ENCODE measurements around the gene TYMP. TPM values are rescaled to one million over a fixed set of nuclear protein-coding genes. Genes with fewer than 3 reads are reported as not detected.

Gene TYMP
- total and polyA plus RNA-seq, 4 donors, result 6.3 to 22.1 (median 14.6) TPM

DNA sequence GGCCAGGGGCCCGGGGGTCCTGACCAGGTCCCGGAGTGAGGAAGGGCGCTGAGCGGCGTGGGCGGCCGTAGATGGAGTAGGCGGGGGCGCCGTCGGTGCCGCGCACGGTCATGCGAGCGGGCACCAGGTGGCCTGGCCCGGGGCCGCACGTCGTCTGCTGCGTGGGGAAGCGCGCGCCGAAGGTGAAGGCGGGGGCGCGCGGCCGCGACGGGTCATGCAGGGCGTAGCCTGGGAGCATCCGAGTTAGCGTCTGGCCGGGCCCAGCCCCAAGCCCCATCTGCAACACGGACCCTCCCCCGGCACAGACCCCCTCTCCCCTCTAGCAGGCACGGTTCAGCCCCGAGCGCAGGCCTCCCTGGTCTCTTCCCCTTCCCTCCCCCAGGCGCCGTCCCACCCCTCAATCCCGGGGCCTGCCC lies 1.7 kb upstream of the TYMP start:
- Histone ChIP-seq H3K9me3 (ENCODE audit: control insufficient read depth, insufficient read depth, low read length) (no peaks in the 10 kb centered on the region), H3K4me1 (ENCODE audit: control insufficient read depth, insufficient read depth, low read length) (peaks cover 46% of the 10 kb centered on the region), H3K4me3 (ENCODE audit: low read depth, low read length) (peak overlapping the region; percentile 9), H3K36me3 (ENCODE audit: control insufficient read depth, insufficient read depth, low read length) (peaks cover 8% of the 10 kb centered on the region), H3K27me3 (ENCODE audit: control insufficient read depth, insufficient read depth, low read length) (peaks cover 62% of the 10 kb centered on the region), H3K27ac (ENCODE audit: low read depth, low read length) (peak overlapping the region; percentile 33)
- 1% methylated on average over 44 of the region's 44 CpGs for WGBS (ENCODE audit: insufficient coverage)
- peak in 1 of 6 donors; percentile 29 for DNase-seq (ENCODE audit: low read depth in 4 of 6, low spot score in 6 of 6)

- H3K4me3 ChIP-seq (ENCODE audit: low read depth, low read length), result peak overlapping the region; percentile 29
- peaks cover 62% of the 10 kb centered on the region for H3K27me3 ChIP-seq (ENCODE audit: control insufficient read depth, insufficient read depth, low read length)
- WGBS (ENCODE audit: insufficient coverage), result 7% methylated on average over 53 of the region's 53 CpGs
- H3K4me1 ChIP-seq (ENCODE audit: control insufficient read depth, insufficient read depth, low read length), result peaks cover 48% of the 10 kb centered on the region
- DNase-seq (ENCODE audit: low read depth in 4 of 6, low spot score in 6 of 6), result peak in 2 of 6 donors; percentile 46 to 65
- peak overlapping the region; percentile 33 for H3K27ac ChIP-seq (ENCODE audit: low read depth, low read length)
- H3K36me3 ChIP-seq (ENCODE audit: control insufficient read depth, insufficient read depth, low read length), result peaks cover 8% of the 10 kb centered on the region
- no peaks in the 10 kb centered on the region for H3K9me3 ChIP-seq (ENCODE audit: control insufficient read depth, insufficient read depth, low read length)
Observed at GRCh38 chr22:50530877-50531545, 1.2 kb upstream of the TYMP start.

GRCh38 chr22:50530580-50530876 lies 716 bp upstream of the TYMP start:
- peak overlapping the region; percentile 15 for H3K27ac ChIP-seq (ENCODE audit: low read depth, low read length)
- H3K9me3 ChIP-seq (ENCODE audit: control insufficient read depth, insufficient read depth, low read length), result no peaks in the 10 kb centered on the region
- H3K36me3 ChIP-seq (ENCODE audit: control insufficient read depth, insufficient read depth, low read length), result peaks cover 8% of the 10 kb centered on the region
- 5% methylated on average over 21 of the region's 21 CpGs for WGBS (ENCODE audit: insufficient coverage)
- H3K4me1 ChIP-seq (ENCODE audit: control insufficient read depth, insufficient read depth, low read length), result peaks cover 48% of the 10 kb centered on the region
- H3K4me3 ChIP-seq (ENCODE audit: low read depth, low read length), result peak overlapping the region; percentile 29
- H3K27me3 ChIP-seq (ENCODE audit: control insufficient read depth, insufficient read depth, low read length), result peaks cover 59% of the 10 kb centered on the region
- DNase-seq (ENCODE audit: low read depth in 4 of 6, low spot score in 6 of 6), result no peak

DNA sequence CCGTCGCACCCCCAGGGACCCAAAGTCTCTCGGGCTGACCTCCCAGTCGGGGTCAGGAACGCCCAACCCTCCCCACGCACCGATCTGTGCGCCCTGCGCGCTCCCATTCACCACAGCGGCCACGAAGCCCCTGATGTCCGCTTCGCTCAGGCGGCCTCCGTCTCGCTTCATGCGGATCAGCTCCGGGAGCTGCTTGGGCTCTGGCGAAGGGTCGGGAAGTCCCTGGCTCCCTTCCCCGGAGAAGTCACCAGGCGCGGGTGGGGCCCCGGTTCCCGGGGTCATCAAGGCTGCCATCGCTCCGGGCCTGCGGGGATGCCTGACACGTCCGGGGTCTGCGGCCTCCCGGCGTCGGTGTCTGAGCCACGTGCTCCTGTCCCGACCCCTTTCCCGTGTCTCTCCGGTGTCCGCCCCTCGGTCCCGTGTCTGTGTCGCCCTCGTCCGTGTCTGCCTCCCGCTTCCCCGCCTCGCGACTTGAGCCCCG lies 356 bp downstream of the TYMP start:
- H3K27ac ChIP-seq (ENCODE audit: low read depth, low read length), result no peak overlapping the region
- 8% methylated on average over 50 of the region's 50 CpGs for WGBS (ENCODE audit: insufficient coverage)
- H3K9me3 ChIP-seq (ENCODE audit: control insufficient read depth, insufficient read depth, low read length), result no peaks in the 10 kb centered on the region
- peak in 1 of 6 donors; percentile 29 for DNase-seq (ENCODE audit: low read depth in 4 of 6, low spot score in 6 of 6)
- H3K4me1 ChIP-seq (ENCODE audit: control insufficient read depth, insufficient read depth, low read length), result peaks cover 55% of the 10 kb centered on the region
- peaks cover 56% of the 10 kb centered on the region for H3K27me3 ChIP-seq (ENCODE audit: control insufficient read depth, insufficient read depth, low read length)
- H3K36me3 ChIP-seq (ENCODE audit: control insufficient read depth, insufficient read depth, low read length), result peaks cover 13% of the 10 kb centered on the region
- peak overlapping the region; percentile 9 for H3K4me3 ChIP-seq (ENCODE audit: low read depth, low read length)

DNA sequence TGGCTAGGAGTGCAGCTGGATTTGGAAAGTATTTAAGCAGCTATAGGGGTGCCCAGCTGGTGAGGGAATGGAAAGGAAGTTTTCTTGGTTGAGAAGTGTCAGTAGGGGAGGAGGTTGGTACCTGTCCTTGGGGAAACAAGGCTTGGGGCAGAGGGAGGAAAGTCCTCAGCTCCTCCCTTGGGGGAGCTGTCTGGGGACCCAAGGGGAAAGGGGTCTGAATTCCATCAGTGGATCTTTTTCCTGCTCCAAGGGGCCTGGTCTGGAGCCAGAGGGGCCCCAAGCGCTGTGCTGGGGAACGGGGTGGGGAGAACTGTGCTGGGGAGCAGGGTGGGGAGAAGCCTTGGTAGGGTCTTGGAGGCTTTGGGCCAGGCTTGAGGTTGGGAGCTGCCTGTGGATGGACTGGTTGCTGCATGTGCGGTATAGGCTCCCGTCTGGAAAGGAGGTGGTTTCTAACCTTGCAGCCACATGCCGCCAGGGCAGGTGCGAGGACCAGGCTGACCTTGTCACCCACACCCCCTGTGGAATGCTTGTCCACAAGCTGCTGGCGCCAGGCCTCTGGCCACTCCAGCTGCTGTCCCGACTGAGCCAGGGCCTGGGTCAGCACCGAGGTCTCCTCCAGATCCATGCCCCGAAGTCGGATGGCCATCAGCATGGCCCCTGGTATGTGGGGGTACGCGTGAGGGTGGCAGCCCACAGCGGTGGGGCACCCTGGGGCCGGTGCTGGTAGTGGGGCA lies 963 bp downstream of the TYMP start:
- 52% methylated on average over 15 of the region's 15 CpGs for WGBS (ENCODE audit: insufficient coverage)
- Histone ChIP-seq H3K27me3 (ENCODE audit: control insufficient read depth, insufficient read depth, low read length) (peaks cover 50% of the 10 kb centered on the region), H3K4me1 (ENCODE audit: control insufficient read depth, insufficient read depth, low read length) (peaks cover 61% of the 10 kb centered on the region), H3K4me3 (ENCODE audit: low read depth, low read length) (no peak overlapping the region), H3K36me3 (ENCODE audit: control insufficient read depth, insufficient read depth, low read length) (peaks cover 19% of the 10 kb centered on the region), H3K27ac (ENCODE audit: low read depth, low read length) (no peak overlapping the region), H3K9me3 (ENCODE audit: control insufficient read depth, insufficient read depth, low read length) (no peaks in the 10 kb centered on the region)
- DNase-seq (ENCODE audit: low read depth in 4 of 6, low spot score in 6 of 6), result no peak

DNA sequence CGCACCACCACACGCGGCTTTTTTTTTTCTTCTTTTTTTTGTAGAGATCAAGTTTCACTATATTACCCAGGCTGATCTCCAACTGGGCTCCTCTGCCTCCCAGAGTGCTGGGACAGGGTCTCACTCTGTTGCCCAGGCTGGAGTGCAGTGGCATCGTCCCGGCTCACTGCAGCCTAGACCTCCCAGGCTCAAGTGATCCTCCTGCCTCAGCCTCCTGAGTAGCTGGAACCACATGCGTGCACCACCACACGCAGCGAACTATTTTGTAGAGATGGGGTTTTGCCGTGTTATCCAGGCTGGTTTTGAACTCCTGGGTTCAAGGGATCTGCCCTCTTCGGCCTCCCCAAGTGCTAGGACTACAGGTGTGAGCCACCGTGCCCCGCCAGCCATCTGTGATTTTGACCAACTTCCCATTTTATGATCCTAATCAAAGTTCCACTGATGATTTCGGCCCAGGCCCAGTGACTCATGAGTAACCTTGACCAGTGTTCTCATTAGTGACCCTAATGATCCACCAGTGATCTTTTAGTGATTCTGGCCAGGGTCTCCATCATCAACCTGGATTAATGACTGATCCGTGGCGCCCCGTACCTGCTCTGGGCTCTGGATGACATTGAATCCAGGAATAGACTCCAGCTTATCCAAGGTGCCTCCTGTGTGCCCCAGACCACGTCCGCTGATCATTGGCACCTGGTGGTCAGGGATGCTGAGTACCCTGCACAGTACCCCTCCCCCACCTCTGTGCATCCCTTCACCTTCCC lies 1.7 kb downstream of the TYMP start:
- H3K27me3 ChIP-seq (ENCODE audit: control insufficient read depth, insufficient read depth, low read length), result peaks cover 43% of the 10 kb centered on the region
- H3K36me3 ChIP-seq (ENCODE audit: control insufficient read depth, insufficient read depth, low read length), result peaks cover 26% of the 10 kb centered on the region
- H3K4me1 ChIP-seq (ENCODE audit: control insufficient read depth, insufficient read depth, low read length), result peaks cover 65% of the 10 kb centered on the region
- 95% methylated on average over 11 of the region's 18 CpGs for WGBS (ENCODE audit: insufficient coverage)
- no peaks in the 10 kb centered on the region for H3K9me3 ChIP-seq (ENCODE audit: control insufficient read depth, insufficient read depth, low read length)
- H3K27ac ChIP-seq (ENCODE audit: low read depth, low read length), result no peak overlapping the region
- no peak for DNase-seq (ENCODE audit: low read depth in 4 of 6, low spot score in 6 of 6)
- H3K4me3 ChIP-seq (ENCODE audit: low read depth, low read length), result no peak overlapping the region

GRCh38 chr22:50526834-50527801 lies 2.7 kb downstream of the TYMP start:
- no peaks in the 10 kb centered on the region for H3K9me3 ChIP-seq (ENCODE audit: control insufficient read depth, insufficient read depth, low read length)
- WGBS (ENCODE audit: insufficient coverage), result 47% methylated on average over 24 of the region's 29 CpGs
- H3K27me3 ChIP-seq (ENCODE audit: control insufficient read depth, insufficient read depth, low read length), result peaks cover 33% of the 10 kb centered on the region
- no peak overlapping the region for H3K27ac ChIP-seq (ENCODE audit: low read depth, low read length)
- H3K4me3 ChIP-seq (ENCODE audit: low read depth, low read length), result peak overlapping the region; percentile 48
- peaks cover 36% of the 10 kb centered on the region for H3K36me3 ChIP-seq (ENCODE audit: control insufficient read depth, insufficient read depth, low read length)
- peak in 1 of 6 donors; percentile 27 for DNase-seq (ENCODE audit: low read depth in 4 of 6, low spot score in 6 of 6)
- H3K4me1 ChIP-seq (ENCODE audit: control insufficient read depth, insufficient read depth, low read length), result peaks cover 60% of the 10 kb centered on the region

- DNase-seq (ENCODE audit: low read depth in 4 of 6, low spot score in 6 of 6), result peak in 5 of 6 donors; percentile 53 to 95 (median 74)
- H3K4me3 ChIP-seq (ENCODE audit: low read depth, low read length), result peak overlapping the region; percentile 48
- H3K27me3 ChIP-seq (ENCODE audit: control insufficient read depth, insufficient read depth, low read length), result peaks cover 24% of the 10 kb centered on the region
- H3K9me3 ChIP-seq (ENCODE audit: control insufficient read depth, insufficient read depth, low read length), result no peaks in the 10 kb centered on the region
- WGBS (ENCODE audit: insufficient coverage), result under 1% methylated on average over 77 of the region's 77 CpGs
- peaks cover 44% of the 10 kb centered on the region for H3K36me3 ChIP-seq (ENCODE audit: control insufficient read depth, insufficient read depth, low read length)
- peak overlapping the region; percentile 85 for H3K27ac ChIP-seq (ENCODE audit: low read depth, low read length)
- H3K4me1 ChIP-seq (ENCODE audit: control insufficient read depth, insufficient read depth, low read length), result peaks cover 51% of the 10 kb centered on the region
Observed at GRCh38 chr22:50526108-50526833, 3.5 kb downstream of the TYMP start.

Data from spinal cord (tissue), 10 donors.